A549 (cell line): ENCODE measurements around the gene GMCL2.

Source experiments
- BCL3 ChIP-seq: fragments of >200 bp; sonication (Bioruptor Twin); formaldehyde crosslinking; IDR thresholded peaks from 3 replicates; pipeline ENCODE4 v1.6.1; 2016
- CEBPB ChIP-seq, 2 experiments: fragments of >200 bp in 1 of 2; sonication (Bioruptor Twin) in 1 of 2; formaldehyde crosslinking in 1 of 2; IDR thresholded peaks; 2 replicates each; pipeline ENCODE4 v1.6.1; 2012 to 2016
- CTCF ChIP-seq: fragments of >200 bp; sonication (Bioruptor Twin); formaldehyde crosslinking; IDR thresholded peaks from 3 replicates; pipeline ENCODE4 v1.5.1; 2016
- E2F6 ChIP-seq: IDR thresholded peaks from 2 replicates; pipeline ENCODE4 v1.6.1; 2012; ENCODE audit warnings: low read depth, borderline replicate concordance
- ESRRA ChIP-seq: fragments of 150-350 bp; IDR thresholded peaks from 2 replicates; pipeline ENCODE4 v1.6.1; 2014; ENCODE audit warnings: mild to moderate bottlenecking, low read length, borderline replicate concordance
- FOSL2 ChIP-seq, 2 experiments: fragments of 450-650 bp in 1 of 2; fragments of >200 bp in 1 of 2; sonication (Bioruptor Twin) in 1 of 2; formaldehyde crosslinking; IDR thresholded peaks; 2 replicates each; pipeline versions ENCODE4 v1.5.0 to v1.6.1; 2016 to 2020; ENCODE audit warnings: mild to moderate bottlenecking in 1 of 2, moderate library complexity in 1 of 2
- HOXA7 ChIP-seq: fragments of 250-450 bp; sonication (Bioruptor Pico); IDR thresholded peaks from 2 replicates; pipeline ENCODE4 v1.5.0; 2020; ENCODE audit warnings: mild to moderate bottlenecking, moderate library complexity
- KDM5A ChIP-seq: fragments of 200-600 bp; sonication (generic); IDR thresholded peaks from 2 replicates; pipeline ENCODE4 v1.6.1; 2016; ENCODE audit warnings: antibody characterized with exemption, mild to moderate bottlenecking
- MYC ChIP-seq: IDR thresholded peaks from 2 replicates; pipeline ENCODE4 v1.6.1; 2012; ENCODE audit warnings: mild to moderate bottlenecking, inconsistent platforms, low read length, improper control_type of control experiment, borderline replicate concordance
- NR3C1 ChIP-seq: fragments of >200 bp; sonication (Bioruptor Twin); formaldehyde crosslinking; IDR thresholded peaks from 3 replicates; pipeline ENCODE4 v1.6.1; 2017
- POLR2A ChIP-seq: IDR thresholded peaks from 2 replicates; pipeline ENCODE4 v1.6.1; 2012; ENCODE audit warnings: mild to moderate bottlenecking, low read length
- RAD21 ChIP-seq, 2 experiments: fragments of >200 bp in 1 of 2; sonication (Bioruptor Twin) in 1 of 2; formaldehyde crosslinking in 1 of 2; IDR thresholded peaks in 1 of 2; conservative IDR thresholded peaks in 1 of 2; 2 replicates in 1 of 2; 3 replicates in 1 of 2; pipeline ENCODE4 v1.6.1; 2012 to 2018; ENCODE audit warnings: inconsistent platforms in 1 of 2
- REST ChIP-seq: fragments of 200-600 bp; sonication (generic); IDR thresholded peaks from 2 replicates; pipeline ENCODE4 v1.6.1; 2016; ENCODE audit warnings: antibody characterized with exemption, mild to moderate bottlenecking, moderate library complexity

- TF ChIP-seq REST = no peak
- peak; percentile 91 to 92 for TF ChIP-seq RAD21 (conservative IDR thresholded peaks at IDR 0.05 in 1 of 2, IDR thresholded peaks at IDR 0.05 in 1 of 2)
- no peak for TF ChIP-seq KDM5A
- peak; percentile 88 for TF ChIP-seq CTCF
- TF ChIP-seq FOSL2 (IDR thresholded peaks at IDR 0.05) = no peak
- no peak for TF ChIP-seq FOSL2 (CRISPR knock-in tag; IDR thresholded peaks at IDR 0.05)
- no peak for TF ChIP-seq HOXA7
- TF ChIP-seq CEBPB (IDR thresholded peaks at IDR 0.05) = no peak
- no peak for TF ChIP-seq E2F6
- no peak for TF ChIP-seq BCL3
- no peak for TF ChIP-seq NR3C1
- TF ChIP-seq MYC = no peak
- no peak for TF ChIP-seq POLR2A
- TF ChIP-seq ESRRA = no peak
Measured at GRCh38 chr5:178163772-178164735, 23.1 kb downstream of the GMCL2 start.
